HG03108 (cell line): ENCODE results near the gene HES6.

Source experiments
- ATAC-seq: cut with Tn5 transposase; IDR thresholded peaks from one replicate; pipeline ENCODE4 v1.9.1; 2021; ENCODE audit warnings: moderate library complexity; ENCODE audit not compliant: unreplicated experiment

Gene HES6

DNA sequence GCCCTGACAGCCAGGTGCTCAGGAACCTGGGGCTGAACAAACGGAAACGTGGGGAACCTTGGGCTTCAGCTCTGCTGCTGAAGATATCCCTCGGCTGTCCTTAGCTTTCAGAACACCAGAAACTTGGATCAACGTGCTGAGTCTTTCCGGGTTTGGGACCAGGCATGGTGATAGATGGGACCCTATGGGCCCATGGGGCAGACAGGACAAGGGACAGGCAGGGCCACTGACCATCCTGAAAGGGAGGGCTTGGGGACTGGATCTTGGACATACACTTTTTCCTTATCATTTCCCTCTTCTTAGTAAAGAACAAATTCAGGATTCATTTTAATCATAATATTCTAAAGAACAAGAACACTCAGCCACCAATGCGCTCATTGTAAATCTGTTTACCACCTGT, 16.3 kb upstream of the HES6 start:
- no peak for ATAC-seq

DNA sequence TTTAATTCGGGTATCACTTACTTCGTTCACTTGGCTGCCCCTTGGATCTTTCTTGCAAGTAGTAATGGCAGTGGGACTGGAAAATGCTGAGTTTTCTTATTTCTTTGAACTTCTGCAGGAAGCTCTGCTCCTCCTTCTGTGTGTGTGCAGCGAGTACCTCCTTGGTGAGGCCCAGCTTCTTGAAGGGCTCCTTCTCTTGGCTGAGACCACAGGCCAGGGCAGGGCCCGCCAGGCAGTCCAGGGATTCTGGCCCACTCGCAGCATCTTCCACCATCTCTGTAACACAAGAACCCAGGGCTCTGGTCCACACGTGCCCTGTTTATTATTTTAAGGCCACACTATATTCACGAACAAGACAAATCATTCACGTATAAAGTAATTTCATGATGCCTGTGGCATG, 15.8 kb upstream of the HES6 start:
- no peak for ATAC-seq

DNA sequence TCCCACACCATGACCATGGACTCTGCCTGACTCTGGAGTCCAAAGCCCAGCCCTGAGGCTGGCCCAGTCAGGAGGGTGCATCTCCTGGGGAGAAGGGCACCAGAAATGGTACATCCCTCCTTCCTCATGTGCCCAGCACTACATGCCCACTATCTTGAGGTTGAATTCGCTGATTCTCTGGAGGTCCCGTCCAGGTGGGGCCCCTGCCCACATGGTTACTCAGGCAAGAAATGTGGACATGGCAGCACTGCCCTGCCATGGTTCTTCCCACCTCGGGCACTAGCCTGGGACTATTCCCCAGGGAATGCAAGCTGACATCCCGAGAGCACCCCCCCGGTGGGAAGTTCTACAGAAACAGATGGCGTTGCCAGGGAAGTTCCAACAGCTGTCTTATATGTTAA, 15.3 kb upstream of the HES6 start:
- no peak for ATAC-seq

DNA sequence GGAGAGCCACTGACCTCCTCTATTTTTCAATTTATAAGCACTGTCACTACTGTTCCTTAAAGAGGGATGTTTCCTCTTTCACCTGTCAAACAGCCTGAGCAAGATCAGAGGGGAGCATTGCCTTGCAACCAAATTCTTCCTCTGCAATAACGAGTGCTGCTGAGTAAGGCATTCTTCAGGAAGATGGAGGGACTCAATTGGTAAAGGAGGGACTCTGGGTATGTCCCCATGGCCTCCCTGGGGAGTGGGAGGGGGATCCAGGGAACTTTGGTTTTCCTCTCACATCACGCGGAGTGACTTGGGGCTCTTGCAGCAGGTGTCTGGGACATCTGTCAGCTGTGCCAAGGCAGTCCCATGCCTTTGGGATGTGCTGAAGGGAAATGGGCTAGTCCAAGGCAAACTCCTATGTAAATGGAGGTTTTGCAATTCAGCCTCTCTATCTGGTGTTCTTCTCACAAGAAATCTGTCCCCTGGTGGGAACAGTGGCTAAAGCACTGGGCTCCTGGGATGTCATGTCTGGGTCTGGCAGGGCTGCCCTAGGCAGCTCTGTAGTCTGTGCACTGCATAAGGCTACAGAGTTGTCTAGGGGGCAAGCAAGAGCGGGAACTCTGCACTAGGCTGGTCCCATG, 14.4 kb upstream of the HES6 start:
- ATAC-seq: no peak

DNA sequence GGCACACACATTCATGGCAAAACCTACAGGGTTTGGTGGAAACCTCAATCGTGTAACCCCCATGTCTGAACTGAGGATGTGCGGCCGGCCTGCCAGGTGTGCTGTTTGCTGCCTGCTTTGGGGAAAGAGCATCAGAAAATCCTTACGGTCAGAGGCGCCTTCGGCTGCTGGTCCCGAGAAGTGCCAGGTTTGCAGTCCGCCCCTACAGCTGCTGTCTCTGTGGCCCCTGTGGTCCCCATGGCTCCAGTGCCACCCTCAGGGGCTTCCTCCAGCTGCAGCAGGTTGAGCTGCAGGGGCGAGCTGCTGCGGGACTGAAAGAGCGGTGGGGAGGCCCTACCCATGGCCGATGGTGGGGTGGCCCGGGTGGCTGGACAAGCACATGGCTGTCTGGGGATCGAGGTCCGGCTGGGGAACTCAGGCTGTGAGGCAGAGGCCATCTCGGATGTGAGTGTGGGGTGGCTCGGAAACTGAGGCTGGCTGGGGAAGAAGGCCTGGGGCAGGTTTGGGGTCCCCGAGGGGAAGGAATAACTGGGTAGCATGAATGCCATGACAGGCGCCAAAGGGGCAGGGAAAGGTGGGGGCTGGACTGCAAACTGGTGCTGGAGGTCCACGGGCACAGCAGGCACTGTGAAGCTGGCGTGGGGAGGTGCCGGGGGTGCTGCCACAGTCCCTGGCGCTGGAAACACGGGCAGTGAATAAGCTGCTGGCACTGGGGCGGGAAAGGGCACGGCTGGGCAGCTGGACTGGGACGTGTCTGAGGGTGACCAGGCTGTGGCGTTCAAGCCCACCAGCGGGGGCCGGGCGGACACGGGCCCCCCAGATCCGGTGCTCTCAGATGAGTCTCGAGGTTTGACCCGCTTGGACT, 13.2 kb upstream of the HES6 start:
- ATAC-seq: no peak

DNA sequence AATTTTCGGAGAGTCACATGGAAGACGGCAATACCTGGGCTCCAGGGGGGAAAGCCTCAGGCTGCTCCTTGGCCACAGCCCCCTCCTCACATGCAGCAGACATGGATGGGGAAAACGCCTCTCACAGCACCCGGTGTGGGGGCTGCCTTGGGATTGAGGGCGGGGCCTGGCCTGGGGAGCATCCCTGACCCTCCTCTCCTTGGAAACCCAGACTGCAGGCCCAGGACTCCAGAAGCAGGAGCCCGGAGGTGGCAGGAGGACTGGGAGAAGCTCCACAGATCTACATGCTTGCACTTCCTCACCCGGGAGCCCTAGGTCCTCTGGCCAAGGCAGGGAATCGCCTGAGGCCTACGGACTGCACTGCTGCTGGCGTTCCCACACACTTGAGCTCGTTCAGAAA, 12.1 kb upstream of the HES6 start:
- no peak for ATAC-seq

DNA sequence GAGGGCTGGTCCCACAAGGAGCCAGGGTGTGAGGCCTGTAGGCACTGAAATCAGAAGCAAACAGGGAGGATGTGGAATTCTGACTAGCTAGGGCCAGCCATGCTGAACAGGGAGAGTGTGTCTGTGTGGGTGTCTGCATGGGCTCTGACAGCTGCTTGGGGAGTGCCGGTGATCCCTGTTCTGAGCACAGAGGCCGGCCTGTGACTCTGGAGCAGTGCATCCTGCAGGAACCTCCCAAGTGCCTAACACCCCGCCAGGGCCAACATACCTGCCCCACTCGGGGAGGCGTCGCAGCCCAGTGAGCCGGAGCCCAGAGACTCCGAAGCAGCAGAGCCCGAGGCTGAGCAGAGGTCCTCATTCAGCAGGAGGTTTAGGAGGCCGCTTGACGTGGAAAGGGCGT, 11.5 kb upstream of the HES6 start:
- ATAC-seq: no peak

DNA sequence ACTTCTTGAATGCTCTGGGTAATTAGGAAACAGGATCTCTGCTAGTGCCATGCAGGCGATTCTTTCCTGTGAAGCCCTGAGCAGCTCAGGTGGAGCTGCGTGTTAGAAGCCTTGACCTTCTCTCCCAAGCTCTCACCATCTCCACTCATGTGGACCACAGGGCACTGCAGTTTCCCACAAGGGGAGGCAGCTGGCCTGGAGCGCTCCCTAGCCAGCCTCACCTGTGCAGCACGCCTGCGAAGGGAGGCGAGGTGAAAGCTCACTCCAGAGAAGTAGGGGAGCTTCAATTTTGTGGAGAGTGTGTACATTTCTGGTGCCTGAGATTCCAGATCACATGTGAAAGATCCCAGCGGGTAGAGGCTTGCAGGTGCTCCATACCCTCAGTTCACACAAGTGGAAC, 11.1 kb upstream of the HES6 start:
- ATAC-seq: no peak

DNA sequence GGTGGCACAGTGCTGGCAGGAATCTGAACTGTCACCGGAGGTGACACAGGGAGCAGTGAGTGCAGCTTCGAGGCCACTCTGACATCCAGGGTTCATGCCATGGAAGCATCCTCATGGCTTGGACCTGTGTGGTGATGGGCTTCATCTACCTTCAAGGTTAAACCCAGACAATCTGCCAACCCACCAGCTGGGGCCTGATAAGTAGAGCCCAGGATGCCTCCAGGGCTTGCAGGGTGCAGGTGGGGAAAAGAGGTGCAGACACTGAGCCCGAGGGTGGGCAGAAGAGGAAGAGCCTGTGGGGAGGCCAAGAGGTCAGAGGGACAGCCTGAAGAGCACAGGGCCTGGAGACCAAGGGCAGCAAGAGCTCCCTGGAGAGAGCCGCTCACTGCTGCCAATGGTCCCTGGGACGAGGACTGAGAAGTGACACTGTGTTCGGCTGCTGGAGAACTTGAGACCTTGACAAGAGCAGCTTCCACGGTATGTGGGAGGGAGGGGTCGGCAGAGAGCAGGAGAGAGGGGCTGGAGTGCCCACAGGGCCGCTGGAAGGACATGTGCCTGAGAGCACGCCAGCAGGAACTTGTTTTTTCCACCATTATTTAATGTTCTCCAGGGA, 8.1 kb upstream of the HES6 start:
- no peak for ATAC-seq

DNA sequence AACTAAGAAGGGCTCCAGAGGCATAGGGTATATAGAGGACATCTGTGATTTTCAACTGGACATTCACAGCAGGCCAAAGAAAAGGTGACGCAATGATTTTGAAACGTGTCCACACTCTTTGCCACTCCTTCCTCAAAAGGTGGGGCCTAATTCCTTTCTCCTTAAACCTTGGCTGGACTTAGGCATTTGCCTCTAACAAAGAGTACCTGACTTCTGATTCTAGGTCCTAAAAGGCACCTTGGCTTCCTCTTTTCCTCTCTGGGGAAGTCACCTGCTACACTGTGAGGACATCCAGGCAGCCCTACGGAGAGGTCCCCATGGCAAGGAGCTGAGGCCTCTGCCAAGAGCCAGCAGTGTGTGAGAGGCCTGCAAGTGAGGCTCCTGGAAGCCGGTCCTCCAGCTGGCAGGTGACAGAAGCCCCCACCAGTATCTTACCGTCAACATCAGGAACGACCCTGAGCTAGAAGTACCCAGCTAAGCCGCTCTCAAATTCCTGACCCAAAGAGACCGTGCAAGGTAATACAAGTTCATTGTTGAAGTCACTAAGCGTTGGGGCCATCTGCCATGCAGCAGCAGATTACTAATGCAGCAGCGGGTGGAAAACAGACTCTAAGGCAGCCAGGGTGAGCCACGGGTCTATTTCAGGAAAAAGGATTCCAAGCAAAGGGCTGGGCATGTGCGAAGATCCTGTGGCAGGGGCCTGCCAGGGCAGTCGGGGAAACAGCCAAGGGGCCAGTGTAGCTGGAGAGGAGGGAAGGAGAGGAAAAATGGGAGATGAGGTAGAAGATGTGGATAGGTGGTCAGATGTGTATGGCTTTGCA, 7.4 kb upstream of the HES6 start:
- no peak for ATAC-seq

DNA sequence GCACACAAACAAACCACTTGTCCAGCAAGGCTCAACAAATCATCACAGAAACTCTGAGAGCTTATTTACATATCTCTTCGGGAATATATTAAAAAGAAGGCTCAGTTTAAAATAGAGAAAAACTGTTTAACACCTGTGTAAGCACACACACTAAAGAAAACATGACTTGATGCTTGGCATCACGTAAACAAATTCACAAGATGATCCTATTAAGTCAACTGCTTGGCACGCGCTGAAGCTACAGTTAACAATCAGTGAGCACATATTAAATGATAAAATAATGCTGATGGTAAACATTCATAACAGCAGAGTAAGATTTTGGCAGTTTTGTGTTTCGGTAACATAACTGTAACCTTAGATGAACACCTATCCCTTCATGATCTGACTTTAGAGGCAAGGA, 4.3 kb upstream of the HES6 start:
- no peak for ATAC-seq

DNA sequence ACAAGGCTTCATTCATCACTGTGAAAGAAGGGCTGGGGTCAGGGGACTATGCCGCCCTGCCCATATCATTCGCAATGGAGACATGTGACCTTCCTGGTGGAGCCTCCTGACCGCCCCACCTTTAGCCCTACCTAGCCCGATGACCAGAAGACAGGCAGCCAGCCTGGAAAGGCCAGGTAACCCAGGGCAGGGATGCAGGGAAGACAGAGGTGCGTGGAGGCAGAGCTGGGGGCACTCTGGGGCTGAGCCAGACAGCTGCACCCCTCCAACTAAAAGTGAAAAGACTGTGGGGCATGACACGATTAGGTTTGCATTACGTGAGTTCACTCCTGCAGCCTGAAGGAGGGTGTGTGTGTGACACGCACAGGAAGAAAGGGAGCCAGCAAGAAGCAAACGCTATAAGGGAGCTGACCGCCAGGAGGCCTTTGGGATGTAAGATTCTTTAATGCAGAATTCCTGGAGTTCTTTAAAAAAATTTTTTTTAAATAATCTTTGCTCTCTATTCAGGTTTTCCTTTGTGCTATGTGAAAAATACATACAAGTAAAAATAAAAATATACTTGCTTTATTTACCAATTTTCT, 3.7 kb upstream of the HES6 start:
- ATAC-seq: no peak

DNA sequence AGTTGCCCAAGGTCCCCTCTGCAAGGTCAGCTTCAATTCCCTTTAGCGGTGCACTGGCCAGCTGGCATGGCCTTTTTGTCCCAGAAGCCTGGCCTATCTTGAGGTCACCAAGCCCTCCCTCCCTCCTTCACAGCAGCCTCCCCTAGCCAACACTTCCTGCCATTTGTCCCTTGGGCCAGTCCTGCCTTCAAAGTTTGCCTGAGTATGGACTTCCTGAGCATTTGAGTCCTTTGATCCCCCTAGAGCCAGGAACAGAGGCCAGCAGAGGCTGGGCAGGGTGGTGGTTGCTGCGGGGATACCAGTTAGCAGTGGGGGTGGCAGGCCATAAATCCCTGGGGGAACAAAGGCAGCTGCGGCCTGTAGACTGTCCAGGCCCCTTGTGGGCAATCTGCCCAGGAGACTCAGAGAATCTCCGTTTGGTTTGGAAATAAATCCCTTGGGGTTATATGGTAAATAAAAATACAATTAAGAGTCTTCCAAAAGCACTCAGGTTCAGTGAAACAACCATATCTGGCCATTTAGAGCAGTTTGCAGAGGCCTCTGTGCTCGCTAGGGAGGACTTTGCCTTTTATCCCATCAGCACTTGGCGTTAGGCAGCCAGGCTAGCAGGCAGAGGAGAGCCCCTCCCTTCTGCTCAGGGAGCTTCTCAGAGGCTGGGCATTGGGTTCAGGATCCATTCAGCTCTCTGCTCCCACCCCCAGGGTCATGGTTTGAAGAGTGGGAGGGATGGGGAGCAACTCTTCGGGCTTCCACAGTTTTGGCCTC, 3.1 kb upstream of the HES6 start:
- no peak for ATAC-seq

DNA sequence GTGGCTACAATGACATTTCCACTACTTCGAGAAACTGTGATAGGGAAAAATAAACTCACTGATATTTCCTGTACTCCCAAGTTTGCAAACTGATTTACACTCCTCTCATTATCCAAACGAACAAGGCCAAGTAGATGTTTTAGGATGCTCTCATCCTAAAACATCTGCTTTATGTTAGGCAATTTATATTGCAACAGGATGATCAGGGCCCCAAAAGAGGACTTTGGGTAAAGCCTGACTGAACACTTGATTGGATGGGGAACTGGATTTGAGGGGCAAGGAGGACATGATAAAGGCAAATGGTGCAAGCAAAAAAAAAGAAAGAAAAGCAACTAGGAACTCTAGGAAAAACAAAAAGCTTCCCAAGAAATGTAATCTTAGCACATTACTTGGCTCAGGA, 2.1 kb upstream of the HES6 start:
- no peak for ATAC-seq

DNA sequence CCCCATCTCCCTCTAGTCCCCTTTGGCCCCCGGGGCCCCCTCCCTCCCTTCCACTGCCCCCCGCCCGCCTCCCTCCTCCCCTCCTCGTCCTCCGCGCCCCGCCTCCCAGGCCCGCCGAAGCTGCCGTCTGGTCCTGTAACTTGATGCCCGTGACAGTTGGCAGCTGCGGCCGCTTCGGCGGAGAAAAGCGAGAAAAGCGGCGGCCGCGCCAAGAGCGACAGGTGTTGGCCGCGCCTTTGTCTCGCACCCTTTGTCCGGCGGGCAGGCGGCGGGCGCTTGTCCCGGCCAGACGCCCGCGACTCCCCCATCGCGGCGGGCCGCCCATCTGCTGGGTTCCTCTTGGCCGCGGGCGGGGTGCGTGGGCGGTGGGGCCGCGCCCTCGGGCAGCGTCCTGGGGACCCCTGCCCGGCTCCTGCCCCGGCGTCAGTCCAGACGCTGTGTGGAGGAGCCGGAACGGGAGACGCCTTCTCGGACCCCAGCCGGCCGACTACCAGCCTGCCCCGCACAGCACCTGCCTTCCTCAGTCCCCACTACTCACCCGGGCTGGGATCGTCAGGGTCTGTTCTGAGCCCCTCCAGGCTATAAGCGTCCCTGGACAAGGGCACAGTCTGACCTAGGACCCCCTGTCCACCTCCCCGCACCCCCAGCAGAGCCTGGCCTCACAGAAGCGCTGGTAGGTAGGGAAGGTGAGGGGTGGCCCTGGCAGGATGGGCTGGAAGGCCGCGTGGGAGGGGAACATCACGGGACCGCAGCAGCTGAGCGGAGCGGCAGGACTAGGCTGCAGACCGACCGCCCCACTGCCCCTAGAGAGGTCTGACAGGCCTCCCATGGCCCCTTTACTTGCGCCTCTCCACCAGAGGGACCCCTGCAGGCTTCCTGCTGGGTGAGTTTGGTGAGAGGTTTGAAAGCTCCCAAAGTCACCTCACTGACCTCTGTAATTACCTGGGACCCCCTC, 1.2 kb upstream of the HES6 start:
- ATAC-seq: no peak

DNA sequence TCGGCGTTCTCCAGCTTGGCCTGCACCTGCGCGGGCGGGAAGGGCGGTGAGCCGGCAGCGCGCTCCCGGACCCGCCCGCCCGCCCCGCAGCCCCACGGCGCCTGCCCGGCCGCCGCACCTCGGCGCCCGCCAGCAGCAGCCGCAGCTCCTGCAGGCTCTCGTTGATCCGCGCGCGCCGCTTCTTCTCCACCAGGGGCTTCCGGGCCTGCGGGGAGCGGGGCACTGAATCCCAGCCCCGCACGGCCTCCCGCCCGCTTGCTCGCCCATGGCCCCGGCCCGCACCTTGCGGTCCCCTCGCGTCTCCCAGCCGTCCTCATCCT, 335 bp downstream of the HES6 start:
- no peak for ATAC-seq

DNA sequence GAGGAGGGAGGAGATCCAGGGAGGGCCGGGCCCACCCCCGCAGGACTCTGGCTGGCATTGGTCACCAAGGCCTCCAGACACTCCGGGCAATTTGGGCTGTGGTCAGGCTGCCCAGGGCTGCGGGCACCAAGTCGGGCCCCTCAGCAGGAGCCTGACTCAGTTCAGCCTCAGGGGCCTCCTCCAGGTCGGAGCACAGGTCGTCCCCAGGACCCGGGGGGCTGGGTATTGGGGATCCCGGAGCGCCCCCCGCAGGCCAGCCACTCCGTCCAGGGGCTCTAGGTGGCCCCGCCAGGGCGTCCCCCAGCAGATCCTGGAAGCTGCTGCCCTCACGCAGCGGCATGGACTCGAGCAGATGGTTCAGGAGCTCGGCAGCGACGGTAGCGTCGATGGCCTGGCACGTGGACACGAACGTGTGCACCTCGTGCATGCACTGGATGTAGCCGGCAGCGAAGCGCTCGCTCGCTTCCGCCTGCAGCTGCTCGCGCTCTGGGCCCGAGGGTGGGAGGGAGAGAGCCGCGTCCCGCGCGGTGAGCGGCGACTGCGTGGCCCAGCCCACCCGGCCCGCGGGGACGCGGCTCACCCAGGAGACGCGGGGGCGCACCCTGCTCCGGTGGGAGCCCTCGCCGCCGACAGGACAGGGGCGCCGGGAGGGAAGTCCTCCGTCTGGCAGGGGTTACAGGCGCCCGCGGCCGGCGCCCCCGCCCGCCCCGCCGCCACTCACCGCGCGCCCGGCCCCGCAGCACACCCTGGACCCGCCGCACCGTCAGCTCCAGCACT, 884 bp downstream of the HES6 start:
- ATAC-seq: no peak

DNA sequence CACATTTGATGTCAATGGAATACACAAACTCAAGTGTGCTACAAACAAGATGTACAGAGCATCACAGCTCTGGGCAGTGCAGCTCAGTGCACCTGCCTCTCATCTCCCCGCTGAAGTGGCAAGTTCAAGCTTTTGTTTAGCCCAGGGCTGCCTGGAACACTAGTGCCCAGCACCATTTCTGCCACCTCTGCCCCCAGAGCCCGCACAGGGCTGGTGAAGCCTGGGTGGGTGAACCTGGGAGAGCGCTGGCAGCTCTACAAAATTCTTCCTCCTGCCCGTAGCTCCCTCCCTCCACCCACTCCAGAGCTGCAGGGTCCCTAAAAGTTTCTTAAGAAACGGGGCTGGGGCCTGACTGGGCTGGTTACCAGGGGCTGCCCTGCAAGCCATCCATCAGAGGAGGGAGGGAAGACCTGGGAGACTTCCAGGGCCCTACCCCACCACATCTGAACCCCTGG, 1.5 kb downstream of the HES6 start:
- no peak for ATAC-seq
